Prostate gland (tissue), 2 donors: ENCODE data around the gene FAAP100.

Experiments
- CTCF ChIP-seq, 4 experiments: fragments of 200-600 bp in 2 of 4; fragments of 450-650 bp in 2 of 4; sonication (generic) in 2 of 4; IDR thresholded peaks; 1 replicate in 3 of 4; 2 replicates in 1 of 4; pipeline ENCODE4 v1.5.1; 2016 to 2019; ENCODE audit warnings: antibody characterized with exemption in 4 of 4, mild to moderate bottlenecking in 2 of 4, moderate library complexity in 2 of 4
- POLR2AphosphoS5 ChIP-seq: sonication (generic); formaldehyde crosslinking; IDR thresholded peaks from one replicate; pipeline ENCODE4 v1.6.1; 2017; ENCODE audit warnings: antibody characterized with exemption

- TF ChIP-seq CTCF (IDR thresholded peaks at IDR 0.05) (no peak), POLR2AphosphoS5 (no peak)
Observed at GRCh38 chr17:81542431-81543338, 9.5 kb downstream of the FAAP100 start.
